SW480 (cell line): Measurements from ENCODE around the gene IBTK.
"Not testable (repeated sequence)": the region's sequence is repeated elsewhere in the genome, so short reads cannot be mapped to it uniquely, and the experiment has no call there.

Experiments
- DNase-seq: peaks from one replicate; pipeline ENCODE4 v3.0.0-alpha.2; 2016; ENCODE audit warnings: low spot score

Gene IBTK

GRCh38 chr6:82247505-82248272, at the start of gene IBTK:
IBTK (minus strand) TSS chr6:82247744; CDS start chr6:82240486, 7,258 bp downstream.
- DNase-seq, result peak; percentile 93

GRCh38 chr6:82283771-82284410, 36.3 kb upstream of the IBTK start:
- no peak for DNase-seq

- DNase-seq, result not testable (repeated sequence)
Observed at GRCh38 chr6:82281550-82281949, 34.0 kb upstream of the IBTK start.

GRCh38 chr6:82277686-82278085, 30.1 kb upstream of the IBTK start:
- DNase-seq, result no peak

- DNase-seq, result no peak
Observed at GRCh38 chr6:82275686-82276085, 28.1 kb upstream of the IBTK start.

- DNase-seq, result no peak
Observed at GRCh38 chr6:82273295-82273694, 25.8 kb upstream of the IBTK start.

GRCh38 chr6:82270881-82271635, 23.5 kb upstream of the IBTK start:
- peak; percentile 59 for DNase-seq

GRCh38 chr6:82268301-82268846, 20.8 kb upstream of the IBTK start:
- DNase-seq, result no peak

GRCh38 chr6:82264824-82265223, 17.3 kb upstream of the IBTK start:
- no peak for DNase-seq

GRCh38 chr6:82264321-82264720, 16.8 kb upstream of the IBTK start:
- DNase-seq, result no peak

GRCh38 chr6:82263916-82264315, 16.4 kb upstream of the IBTK start:
- no peak for DNase-seq

- DNase-seq, result no peak
Observed at GRCh38 chr6:82260997-82261732, 13.6 kb upstream of the IBTK start.

- DNase-seq, result no peak
Observed at GRCh38 chr6:82259389-82259788, 11.8 kb upstream of the IBTK start.

- DNase-seq, result no peak
Observed at GRCh38 chr6:82257088-82257774, 9.7 kb upstream of the IBTK start.

GRCh38 chr6:82254722-82255121, 7.2 kb upstream of the IBTK start:
- DNase-seq, result not testable (repeated sequence)

GRCh38 chr6:82251942-82252341, 4.4 kb upstream of the IBTK start:
- peak; percentile 27 for DNase-seq

GRCh38 chr6:82249381-82250253, 2.1 kb upstream of the IBTK start:
- no peak for DNase-seq

- peak; percentile 71 for DNase-seq
Observed at GRCh38 chr6:82248273-82248735, 760 bp upstream of the IBTK start.

- DNase-seq, result peak; percentile 71
Observed at GRCh38 chr6:82246802-82247504, 591 bp downstream of the IBTK start.
